ENCODE results near the gene UBR4.

- TF ChIP-seq CTCF (IDR thresholded peaks at IDR 0.05; ENCODE audit: low read depth, low read length) (no peak), EZH2phosphoT487 (IDR thresholded peaks at IDR 0.05; ENCODE audit: low read depth) (no peak)
These were observed 29.8 kb upstream of the UBR4 start for GRCh38 chr1:19239876-19240275.

Measured in OCI-LY3 (cell line).